Islet of Langerhans (tissue), 1 donor: Measurements from ENCODE around the gene HSPA5.
"Not testable (repeated sequence)": the region's sequence is repeated elsewhere in the genome, so short reads cannot be mapped to it uniquely, and the experiment has no call there.

Experiments used
- FAIRE-seq: peaks from one replicate; lab custom pipeline; 2011; peaks lifted over from hg19 to GRCh38; lab: Jason Lieb, UNC

Gene HSPA5

DNA sequence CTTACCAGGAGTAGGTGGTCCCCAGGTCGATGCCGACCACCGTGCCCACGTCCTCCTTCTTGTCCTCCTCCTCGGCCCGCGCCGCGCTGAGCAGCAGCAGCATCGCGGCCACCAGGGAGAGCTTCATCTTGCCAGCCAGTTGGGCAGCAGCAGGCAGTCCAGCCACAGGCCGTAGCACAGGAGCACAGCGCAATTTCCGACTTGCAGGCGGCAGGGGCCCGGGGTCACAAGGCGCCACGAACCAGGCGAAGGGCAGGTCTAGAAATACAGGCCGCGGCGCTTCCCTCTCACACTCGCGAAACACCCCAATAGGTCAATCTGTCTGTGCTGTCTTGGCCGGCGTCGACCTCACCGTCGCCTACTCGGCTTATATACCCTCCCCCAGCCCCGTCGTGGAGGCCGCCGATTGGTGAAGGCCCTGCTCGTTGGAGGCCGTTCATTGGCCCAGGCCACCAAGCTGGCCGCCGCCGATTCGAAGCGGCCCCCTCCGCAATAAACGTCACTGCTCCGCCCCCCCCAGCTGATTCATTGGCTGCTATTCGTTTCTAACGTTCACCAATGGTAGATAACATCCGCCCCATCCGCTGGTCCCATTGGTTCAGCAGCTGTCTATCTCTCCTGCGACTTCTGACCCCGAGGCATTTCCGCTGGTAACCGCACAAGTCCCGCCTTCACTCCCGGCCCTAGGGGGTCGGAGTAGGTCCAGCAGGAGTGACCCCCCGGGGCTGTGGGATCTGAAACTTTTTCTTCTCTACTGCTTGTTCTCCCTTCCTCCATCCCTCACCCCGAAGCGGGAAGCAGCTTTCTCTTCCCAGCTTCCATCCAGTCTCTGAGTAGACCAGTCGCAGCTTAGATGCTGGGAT is at the start of gene HSPA5:
Gene HSPA5 (minus strand): TSS at position 344 of the 863 bp plus-strand sequence. CDS start 217 bp downstream, at position 127.
- FAIRE-seq, result peak; percentile 58

DNA sequence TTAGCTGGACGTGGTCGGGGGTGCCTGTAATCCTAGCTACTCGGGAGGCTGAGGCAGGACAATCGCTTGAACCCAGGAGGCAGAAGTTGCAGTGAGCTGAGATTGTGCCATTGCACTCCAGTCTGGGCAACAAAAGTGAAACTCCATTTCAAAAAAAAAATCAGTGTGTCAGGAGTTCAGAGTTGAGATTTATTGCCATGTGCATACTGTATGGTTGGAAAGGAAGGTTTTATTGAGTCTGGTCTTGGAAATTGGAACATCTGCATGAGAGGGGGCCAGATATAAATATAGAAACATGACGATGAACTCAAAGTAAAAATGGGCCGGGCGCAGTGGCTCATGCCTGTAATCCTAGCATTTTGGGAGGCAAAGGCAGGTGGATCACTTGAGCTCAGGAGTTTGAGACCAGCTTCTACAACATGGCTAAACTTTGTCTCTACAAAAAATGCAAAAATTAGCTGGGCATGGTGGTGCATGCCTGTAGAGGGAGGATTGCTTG is 45.8 kb upstream of the HSPA5 start:
- not testable (repeated sequence) for FAIRE-seq

DNA sequence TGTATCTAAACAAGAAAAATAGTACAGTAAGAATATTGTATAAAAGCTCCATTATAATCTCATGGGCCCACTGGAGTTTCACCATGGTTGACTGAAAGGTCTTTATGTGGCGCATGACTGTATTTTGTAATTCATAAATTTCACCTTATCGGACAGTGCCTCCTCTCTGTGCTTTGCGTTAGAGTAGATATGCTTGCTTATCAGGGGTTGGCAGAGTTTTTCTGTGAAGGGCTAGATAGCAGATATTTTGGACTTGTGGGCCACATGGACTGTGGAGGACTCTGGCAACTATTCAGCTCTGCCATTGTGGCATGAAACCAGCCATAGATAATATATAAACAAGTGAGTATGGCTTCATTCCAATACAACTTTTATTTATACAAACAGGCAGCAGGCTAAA is 43.7 kb upstream of the HSPA5 start:
- FAIRE-seq, result no peak

DNA sequence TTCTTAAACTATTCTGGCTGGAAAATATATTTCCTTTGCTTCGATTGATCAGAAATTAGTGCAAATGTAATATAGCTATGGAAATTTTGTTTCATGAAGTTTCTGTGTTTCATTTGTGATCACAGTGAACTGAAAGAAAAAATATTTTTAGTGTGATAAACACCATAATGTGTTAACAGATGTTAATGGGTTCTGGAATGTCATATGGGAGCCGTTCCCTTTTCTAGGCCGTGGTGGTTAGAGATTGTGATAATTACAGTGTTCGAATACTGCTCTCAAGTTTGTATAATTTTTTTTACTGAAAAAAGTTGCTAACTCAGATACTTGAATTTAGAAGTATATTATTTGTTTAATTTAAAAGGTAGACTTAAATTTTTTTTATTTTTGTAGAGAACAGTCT is 39.8 kb upstream of the HSPA5 start:
- FAIRE-seq, result no peak

DNA sequence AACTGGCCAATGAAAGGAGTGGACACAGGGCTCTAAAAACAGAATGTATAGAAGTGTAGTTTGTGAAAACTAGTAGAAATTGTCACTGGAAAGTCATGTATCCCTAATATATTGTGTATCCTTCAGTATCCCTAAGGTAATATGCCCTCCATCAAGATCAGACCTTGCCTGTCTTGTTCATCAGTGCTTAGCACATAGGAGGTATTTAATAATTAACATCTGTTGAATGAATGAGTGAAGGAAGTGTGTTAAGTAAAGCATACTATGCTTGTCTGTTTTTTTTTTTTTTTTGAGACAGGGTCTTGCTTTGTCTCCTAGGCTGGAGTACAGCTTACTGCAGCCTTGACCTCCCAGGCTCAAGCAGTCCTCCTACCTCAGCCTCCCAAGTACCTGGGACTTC is 36.3 kb upstream of the HSPA5 start:
- FAIRE-seq, result no peak

DNA sequence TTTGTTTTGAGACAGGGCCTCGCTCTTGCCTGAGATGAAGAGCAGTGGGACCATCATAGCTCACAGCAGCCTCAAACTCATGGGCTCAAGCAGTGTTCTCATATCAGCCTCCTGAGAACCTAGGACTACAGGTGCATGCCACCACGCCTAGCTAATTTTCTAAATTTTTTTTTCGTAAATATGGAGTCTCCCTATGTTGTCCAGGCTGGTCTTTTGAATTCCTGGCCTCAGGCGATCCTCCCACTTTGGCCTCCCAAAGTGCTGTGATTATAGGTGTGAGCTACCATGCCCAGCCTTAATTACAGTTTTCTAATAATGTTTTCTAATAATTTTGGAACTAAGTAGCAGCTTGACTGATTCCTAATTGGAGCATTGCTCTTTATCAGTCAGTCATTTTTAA is 35.6 kb upstream of the HSPA5 start:
- FAIRE-seq, result no peak

DNA sequence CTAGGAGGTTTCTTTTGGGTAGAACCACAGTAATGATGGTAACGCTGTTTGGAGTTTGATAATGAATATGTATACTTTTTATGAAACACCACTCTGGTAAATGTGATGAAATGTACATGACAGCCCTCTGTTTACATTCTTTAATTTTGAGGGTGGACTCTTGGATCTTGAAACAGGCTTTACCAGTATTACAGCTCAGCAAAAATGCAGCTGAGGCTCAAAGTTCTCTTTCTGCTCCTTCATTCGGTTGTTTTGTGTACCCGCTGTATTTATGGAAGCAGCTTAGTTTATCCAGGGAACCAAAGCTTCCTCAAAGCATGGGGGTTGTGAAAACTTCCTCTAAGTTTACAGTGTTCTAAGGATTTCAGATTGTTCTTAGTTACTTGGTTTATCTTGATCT is 31.6 kb upstream of the HSPA5 start:
- no peak for FAIRE-seq

DNA sequence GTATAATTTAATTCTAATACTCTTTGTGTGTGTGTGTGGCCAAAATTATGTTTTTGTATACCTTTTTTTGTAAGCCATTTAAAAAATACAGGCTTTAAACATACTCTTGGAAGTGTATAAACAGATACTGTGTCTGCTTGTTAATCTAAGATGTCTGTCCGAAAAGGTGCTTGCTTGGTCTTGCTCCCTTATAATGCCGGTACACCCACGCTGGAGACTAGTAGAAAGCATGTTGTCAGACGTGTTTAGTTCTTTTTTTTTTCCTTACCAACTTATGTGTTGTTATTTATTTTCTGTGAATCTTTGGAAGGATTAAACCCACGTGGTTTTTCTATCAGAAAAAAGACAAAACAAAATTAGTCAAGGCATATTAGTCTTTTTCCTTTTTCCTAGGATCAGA is 29.9 kb upstream of the HSPA5 start:
- FAIRE-seq, result no peak

DNA sequence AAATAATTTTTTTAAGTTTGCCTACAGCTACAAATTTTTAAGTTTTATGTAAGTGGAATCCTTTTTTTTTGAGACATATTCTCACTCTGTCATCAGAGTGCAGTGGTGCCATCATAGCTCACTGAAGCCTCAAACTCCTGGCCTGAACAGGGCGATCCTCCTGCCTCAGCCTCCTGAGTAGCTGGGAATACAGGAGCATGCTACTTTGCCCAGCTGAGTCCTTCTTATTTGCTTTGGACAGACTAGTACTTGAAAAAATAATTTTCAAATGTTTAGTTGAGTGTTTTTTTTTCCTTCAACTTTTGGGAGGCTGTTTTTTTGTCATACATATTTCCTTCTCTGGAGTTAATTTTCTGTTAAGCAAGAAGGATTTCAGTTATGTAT is 27.9 kb upstream of the HSPA5 start:
- no peak for FAIRE-seq

DNA sequence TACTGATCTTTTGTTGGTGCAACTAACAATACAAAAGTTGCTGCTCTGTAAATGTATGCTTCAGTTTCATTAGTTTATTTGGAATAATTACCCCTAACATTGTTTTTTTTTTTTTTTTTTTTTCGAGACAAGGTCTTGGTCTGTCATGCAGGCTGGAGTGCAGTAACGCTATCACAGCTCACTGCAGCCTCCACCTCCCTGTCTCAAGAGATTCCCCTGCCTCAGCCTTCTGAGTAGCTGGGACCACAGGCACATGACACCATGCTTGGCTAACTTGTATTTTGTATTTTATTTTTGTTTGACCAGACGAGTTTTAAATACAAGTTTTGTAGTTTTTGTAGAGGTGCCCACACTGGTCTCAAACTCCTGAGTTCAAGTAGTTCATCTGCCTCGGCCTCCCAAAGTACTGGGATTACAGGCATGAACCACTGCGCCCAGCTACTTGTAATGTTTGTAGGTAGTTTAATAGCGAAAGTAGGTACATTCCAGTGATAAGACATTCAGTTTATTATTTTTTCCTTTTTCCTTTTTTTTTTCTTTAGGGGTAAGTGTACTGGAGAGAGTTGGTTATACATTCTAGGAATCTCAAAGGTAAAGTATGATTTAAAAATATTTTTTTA is 27.4 kb upstream of the HSPA5 start:
- no peak for FAIRE-seq

DNA sequence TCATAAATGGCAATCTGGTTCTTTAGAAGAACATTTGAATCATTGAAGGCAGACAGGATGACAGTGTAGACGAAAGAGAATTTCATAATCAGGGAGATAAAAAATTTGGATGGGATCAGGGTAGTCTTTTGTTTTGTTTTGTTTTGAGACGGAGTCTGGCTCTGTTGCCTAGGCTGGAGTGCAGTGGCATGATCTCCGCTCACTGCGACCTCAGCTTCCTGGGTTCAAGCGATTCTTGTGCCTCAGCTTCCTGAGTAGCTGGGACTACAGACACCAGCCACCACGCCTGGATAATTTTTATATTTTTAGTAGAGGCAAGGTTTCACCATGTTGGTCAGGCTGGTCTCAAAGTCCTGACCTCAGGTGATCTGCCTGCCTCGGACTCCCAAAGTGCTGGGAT is 22.9 kb upstream of the HSPA5 start:
- not testable (repeated sequence) for FAIRE-seq

DNA sequence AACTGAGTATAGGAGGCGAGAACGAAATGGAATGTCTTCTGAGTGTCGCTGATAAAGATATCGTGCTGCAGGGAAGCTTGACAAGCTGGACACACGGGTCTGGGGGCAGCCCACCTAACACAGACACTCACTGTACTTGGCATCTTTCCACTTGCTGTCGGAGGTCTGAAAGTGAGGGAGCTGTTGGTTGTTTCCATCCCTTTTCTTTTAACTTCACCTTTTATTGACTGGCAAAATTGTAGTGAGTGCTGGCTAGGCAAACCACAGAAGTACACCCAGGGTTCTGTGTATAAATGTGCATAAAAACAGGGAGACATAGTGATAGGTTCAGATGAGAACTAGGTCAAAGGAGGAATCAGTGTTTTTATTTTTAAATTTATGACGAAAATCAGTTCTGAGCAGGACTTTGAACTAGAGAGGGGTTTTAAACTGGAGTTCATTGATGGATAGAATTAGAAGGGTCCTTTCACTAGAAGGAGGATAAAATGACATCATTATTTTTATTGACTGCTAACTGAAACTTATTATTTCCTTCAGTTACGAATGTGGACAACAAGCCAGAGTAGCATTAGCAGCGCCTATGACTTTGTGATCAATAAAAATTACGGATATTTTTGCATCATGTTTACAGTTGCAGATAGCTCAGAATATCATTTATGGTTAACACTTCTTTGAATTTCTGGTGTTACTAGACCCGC is 21.3 kb upstream of the HSPA5 start:
- no peak for FAIRE-seq

DNA sequence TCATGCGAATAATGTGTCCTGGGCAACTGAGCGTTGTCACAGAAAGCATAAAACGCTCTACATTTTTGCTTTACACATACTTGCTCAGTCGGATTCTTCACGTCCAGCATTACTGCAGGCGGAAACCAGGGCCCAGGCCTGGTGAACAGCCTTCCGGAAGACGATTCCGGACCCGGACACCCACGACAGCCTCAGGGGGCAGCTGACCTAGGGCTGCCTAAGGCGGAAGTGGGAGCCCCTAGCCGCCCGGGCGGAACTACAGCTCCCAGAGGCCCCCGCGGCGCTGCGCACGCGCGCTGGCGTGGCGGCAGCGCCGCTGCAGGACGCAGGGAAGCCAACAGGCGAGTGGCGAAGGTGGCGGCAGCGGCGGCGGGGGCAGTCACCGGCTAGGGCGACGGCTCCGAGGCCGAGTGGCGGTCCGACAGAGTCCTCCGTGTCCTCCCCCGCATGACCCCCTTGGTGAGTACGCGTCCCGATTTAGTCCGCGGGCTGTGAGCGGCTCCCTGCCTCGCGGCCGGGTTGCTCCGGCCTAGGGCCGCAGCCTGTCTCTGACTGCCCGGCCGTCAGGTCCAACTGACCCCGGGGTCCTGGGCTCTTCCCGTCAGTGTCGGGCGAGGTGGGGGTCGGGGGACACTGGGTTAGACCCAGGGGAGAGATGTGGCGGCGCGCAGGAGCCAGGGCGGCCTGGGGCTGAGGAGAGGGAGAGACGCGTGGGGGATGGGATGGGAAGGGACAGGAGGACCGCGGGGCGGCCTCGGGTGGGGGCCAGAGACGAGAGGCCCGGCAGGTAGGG is 20.6 kb upstream of the HSPA5 start, which contains the start of gene GAPVD1:
Gene GAPVD1 (plus strand): TSS at position 326 of the 793 bp plus-strand sequence. CDS start 37,096 bp downstream, outside the sequence.
- no peak for FAIRE-seq

DNA sequence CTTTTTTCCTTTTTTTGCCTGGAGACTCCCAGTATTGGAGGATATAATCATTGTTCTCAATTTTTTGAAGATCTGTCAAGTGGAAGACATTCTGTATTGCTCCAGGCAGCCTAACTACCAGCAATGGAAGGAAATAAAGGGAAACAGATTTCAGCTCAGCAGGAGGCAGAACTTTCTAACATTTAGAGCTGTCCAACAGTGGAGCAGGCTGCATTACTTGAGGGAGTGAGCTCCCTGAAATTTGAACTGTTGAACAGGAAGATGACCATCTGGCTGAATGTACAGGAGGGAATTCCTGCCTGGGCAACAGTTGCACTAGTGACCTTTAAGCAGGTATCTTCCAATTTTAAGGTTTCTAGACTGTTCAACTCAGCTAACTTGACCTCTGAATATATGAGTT is 19.4 kb upstream of the HSPA5 start:
- no peak for FAIRE-seq

DNA sequence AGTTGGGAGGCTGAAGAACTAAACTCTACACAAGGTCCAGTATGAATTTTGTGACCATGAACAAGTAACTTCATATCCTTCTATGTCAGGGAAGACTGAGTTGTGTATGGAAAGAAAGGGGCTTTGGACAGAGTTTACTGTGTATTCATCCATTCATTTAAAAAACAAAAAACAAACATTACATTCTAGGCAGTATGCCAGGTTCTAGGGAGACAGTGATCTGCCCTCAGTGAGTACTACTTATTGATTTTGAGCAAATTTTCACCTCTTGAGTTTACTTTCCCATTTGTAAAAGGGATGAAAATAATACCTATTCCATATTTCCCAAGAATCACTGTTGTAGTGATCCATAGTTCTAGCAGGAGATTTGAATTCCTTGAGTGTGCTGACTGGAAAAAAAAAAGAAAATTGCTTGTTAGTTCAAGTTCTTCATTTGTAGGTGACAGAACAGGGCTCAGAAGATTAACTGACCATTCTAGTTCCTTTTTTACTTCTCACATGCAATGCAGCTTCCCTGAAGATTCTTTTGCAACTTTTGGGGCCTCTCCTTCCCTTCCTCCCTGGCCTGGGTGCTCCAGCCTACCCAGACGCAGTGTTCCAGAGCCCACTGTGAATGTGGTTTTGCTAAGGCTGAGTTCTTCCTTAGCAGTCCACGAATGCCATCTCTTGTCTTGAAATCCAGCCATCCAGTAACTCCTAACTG is 17.8 kb upstream of the HSPA5 start:
- no peak for FAIRE-seq

DNA sequence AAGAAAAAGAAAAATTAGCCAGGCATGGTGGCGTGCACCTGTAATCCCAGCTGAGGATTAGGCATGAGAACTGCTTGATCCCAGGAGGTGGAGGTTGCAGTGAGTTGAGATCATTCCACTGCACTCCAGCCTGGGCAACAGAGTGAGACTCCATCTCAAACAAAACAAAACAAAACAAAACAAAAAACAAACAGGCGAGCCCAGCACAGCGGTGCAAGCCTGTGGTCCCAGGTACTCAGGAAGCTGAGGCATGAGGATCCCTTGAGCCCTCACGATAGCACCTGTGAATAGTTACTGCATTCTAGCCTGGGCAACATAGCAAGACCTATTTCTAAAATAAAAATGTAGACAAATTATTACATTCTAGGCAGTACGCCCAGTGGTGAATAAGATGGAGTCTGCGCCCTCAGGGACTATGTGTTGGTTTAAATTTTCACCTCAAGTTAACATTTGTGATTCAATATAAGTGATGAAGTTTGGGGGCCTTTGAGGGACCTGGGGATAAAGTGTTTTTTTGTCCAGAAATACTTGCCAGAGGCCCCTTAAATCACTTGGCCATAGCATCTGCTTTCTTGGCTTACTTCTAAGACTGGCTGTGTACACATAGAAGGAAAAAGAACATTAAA is 17.1 kb upstream of the HSPA5 start:
- FAIRE-seq, result no peak

DNA sequence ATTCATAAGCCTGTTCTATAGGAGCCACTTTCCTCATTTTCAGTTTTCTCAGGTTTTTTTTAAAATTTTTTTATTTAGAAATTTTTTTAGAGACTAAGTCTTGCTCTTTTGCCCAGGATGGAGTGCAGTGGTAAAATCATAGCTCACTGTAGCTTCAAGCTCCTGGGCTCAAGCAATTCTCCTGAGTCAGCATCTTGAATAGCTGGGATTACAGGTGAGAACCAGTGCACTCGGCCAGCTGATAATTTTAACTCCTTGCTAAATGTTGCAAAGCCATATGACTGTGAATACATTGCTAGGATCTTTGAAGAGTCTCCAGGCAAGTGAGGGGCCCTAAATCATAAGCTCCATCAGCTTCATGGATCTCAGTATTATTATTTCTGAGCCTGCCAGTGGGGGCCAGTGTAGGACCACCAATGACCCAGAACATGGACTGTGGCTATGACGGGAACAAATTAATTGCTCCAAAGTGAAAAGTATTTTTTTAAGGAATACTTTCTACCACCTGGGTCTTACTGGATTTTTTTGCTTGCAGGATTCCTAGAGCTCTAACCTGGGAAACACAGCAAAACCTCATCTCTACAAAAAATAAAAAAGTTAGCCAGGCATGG is 14.7 kb upstream of the HSPA5 start:
- FAIRE-seq, result no peak

DNA sequence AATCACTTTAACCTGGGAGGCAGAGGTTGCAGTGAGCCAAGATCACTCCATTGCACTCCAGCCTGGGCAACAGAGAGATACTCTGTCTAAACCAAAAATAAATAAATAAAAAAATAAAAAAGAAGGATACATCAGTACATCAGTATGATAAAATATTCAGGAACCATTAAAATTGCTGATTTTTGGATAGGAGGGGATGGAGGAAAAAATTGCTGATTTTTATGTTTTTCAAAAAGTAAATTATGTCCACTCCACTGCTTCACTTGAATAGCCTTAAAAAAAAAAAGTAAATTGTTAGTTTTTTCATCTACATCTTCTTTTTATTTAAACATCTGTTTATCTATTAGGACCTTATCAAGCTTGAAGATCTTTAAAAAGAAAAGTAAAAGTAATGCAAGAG is 13.1 kb upstream of the HSPA5 start:
- no peak for FAIRE-seq

DNA sequence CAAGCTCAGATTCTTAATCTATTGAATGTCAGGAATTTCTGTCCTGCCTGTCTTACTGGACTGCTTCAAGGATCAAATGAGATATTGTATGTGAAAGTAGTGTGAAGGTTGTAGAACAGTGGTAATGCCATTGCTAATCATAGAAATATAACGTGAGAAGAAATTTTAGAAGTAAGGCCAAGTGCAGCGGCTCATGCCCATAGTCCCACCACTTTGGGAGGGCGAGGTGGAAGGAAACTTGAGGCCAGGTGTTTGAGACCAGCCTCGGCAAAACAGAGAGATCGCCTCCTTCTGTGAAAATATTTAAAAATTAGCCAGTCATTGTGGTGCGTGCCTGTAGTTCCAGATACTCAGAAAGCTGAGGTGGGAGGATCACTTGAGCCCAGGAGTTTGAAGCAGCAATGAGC is 5.1 kb upstream of the HSPA5 start:
- no peak for FAIRE-seq

DNA sequence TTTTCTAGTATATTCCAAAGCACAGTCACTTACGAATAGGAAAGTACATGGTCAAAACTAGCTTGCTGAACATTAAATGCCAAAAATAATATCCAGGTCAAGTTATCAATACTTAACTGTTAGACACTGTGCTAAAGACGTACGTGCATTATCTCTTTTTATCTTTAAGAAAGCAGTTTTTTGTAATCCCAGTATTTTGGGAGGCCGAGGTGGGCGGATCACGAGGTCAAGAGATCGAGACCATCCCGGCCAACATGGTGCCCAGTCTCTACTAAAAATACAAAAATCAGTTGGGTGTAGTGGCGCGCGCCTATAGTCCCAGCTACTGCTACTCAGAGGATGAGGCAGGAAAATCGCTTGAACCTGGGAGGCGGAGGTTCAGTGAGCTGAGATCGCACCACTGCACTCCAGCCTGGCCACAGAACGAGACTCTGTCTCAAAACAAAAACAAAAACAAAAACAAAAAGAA is 2.7 kb upstream of the HSPA5 start:
- no peak for FAIRE-seq
